Inferior parietal cortex (tissue), 1 donor: ENCODE measurements around the gene MAP2K3.

Experiments used
- DNase-seq: peaks from one replicate; pipeline ENCODE4 v3.0.0-alpha.2; 2016; ENCODE audit errors: extremely low spot score

MAP2K3 gene

GRCh38 chr17:21284319-21285163, at the start of gene MAP2K3:
Gene MAP2K3 (plus strand): TSS chr17:21284711. CDS start chr17:21284921, 210 bp downstream.
- DNase-seq = peak; percentile 96

- no peak for DNase-seq
Observed at GRCh38 chr17:21235921-21236320, 48.6 kb upstream of the MAP2K3 start.

GRCh38 chr17:21239680-21240368, 44.7 kb upstream of the MAP2K3 start:
- DNase-seq = no peak

GRCh38 chr17:21240369-21241055, 44.0 kb upstream of the MAP2K3 start:
- no peak for DNase-seq

- DNase-seq = no peak
Observed at GRCh38 chr17:21241564-21241963, 42.9 kb upstream of the MAP2K3 start.

- DNase-seq = no peak
Observed at GRCh38 chr17:21242026-21242697, 42.3 kb upstream of the MAP2K3 start.

- no peak for DNase-seq
Observed at GRCh38 chr17:21242780-21243515, 41.6 kb upstream of the MAP2K3 start.

GRCh38 chr17:21243516-21244303, 40.8 kb upstream of the MAP2K3 start:
- DNase-seq = no peak

- DNase-seq = no peak
Observed at GRCh38 chr17:21245639-21246084, 38.8 kb upstream of the MAP2K3 start.

- DNase-seq = no peak
Observed at GRCh38 chr17:21246698-21247097, 37.8 kb upstream of the MAP2K3 start.

- no peak for DNase-seq
Observed at GRCh38 chr17:21247552-21248258, 36.8 kb upstream of the MAP2K3 start.

- no peak for DNase-seq
Observed at GRCh38 chr17:21248500-21248899, 36.0 kb upstream of the MAP2K3 start.

- no peak for DNase-seq
Observed at GRCh38 chr17:21249086-21249795, 35.3 kb upstream of the MAP2K3 start.

- no peak for DNase-seq
Observed at GRCh38 chr17:21249920-21250703, 34.4 kb upstream of the MAP2K3 start.

- DNase-seq = no peak
Observed at GRCh38 chr17:21250854-21251253, 33.7 kb upstream of the MAP2K3 start.

- DNase-seq = no peak
Observed at GRCh38 chr17:21251337-21252010, 33.0 kb upstream of the MAP2K3 start.

- DNase-seq = no peak
Observed at GRCh38 chr17:21252289-21252795, 32.2 kb upstream of the MAP2K3 start.
